Progenitor cell of endocrine pancreas (in vitro differentiated cells): ENCODE data around the gene RNH1. TPM values are rescaled to one million over a fixed set of nuclear protein-coding genes. Genes with fewer than 3 reads are reported as not detected.
A peak's percentile ranks its signal among the peaks of the same experiment; 100 is the strongest.

Experiments
- DNase-seq: peaks from one replicate; pipeline ENCODE4 v3.0.0; 2021; ENCODE audit warnings: low spot score; ENCODE audit not compliant: unreplicated experiment
- H3K27ac Mint-ChIP-seq: 2 replicates; pipeline ENCODE4 v1.8.0; 2021; ENCODE audit warnings: mild to moderate bottlenecking, moderate library complexity, mixed read lengths
- H3K27me3 Mint-ChIP-seq: 2 replicates; pipeline ENCODE4 v1.8.0; 2021; ENCODE audit warnings: mixed read lengths
- H3K36me3 Mint-ChIP-seq: 2 replicates; pipeline ENCODE4 v1.8.0; 2022; ENCODE audit warnings: mixed read lengths; ENCODE audit not compliant: insufficient read depth
- H3K4me1 Mint-ChIP-seq: 2 replicates; pipeline ENCODE4 v1.8.0; 2021; ENCODE audit warnings: low read depth, mixed read lengths
- H3K4me3 Mint-ChIP-seq: 2 replicates; pipeline ENCODE4 v1.8.0; 2021; ENCODE audit warnings: low read depth, mild to moderate bottlenecking, moderate library complexity, mixed read lengths
- H3K9me3 Mint-ChIP-seq: 2 replicates; pipeline ENCODE4 v1.8.0; 2021; ENCODE audit warnings: low read depth, mixed read lengths
- CTCF ChIP-seq: fragments of 200-600 bp; sonication (generic); IDR thresholded peaks from one replicate; pipeline ENCODE4 v1.5.0; 2021; ENCODE audit warnings: antibody characterized with exemption, mild to moderate bottlenecking; ENCODE audit not compliant: unreplicated experiment
- total RNA-seq: library from RNA; stranded (reverse); gene quantifications from 2 replicates; pipeline ENCODE4 v1.2.1, GENCODE V29; 2021

RNH1 gene
- total RNA-seq, 1 donor from 2014 or later, result 49.4 TPM

- H3K4me1 Mint-ChIP-seq, result peaks cover 17% of the 10 kb centered on the region
- no peaks in the 10 kb centered on the region for H3K27me3 Mint-ChIP-seq
- H3K36me3 Mint-ChIP-seq, result peaks cover 2% of the 10 kb centered on the region
- H3K4me3 Mint-ChIP-seq, result no peak overlapping the region
- no peaks in the 10 kb centered on the region for H3K9me3 Mint-ChIP-seq
- H3K27ac Mint-ChIP-seq, result peak overlapping the region; percentile 77
- TF ChIP-seq CTCF, result no peak
- DNase-seq, result no peak
Measured at GRCh38 chr11:468036-468435, 39.0 kb downstream of the RNH1 start.

GRCh38 chr11:465896-466530 is 41.0 kb downstream of the RNH1 start:
- Mint-ChIP-seq H3K4me1 (peaks cover 17% of the 10 kb centered on the region), H3K27me3 (no peaks in the 10 kb centered on the region), H3K4me3 (no peak overlapping the region), H3K9me3 (no peaks in the 10 kb centered on the region), H3K36me3 (peaks cover 2% of the 10 kb centered on the region), H3K27ac (no peak overlapping the region)
- TF ChIP-seq CTCF, result no peak
- no peak for DNase-seq

- TF ChIP-seq CTCF, result no peak
- H3K4me3 Mint-ChIP-seq, result no peak overlapping the region
- H3K36me3 Mint-ChIP-seq, result peaks cover 2% of the 10 kb centered on the region
- DNase-seq, result no peak
- H3K27ac Mint-ChIP-seq, result no peak overlapping the region
- no peaks in the 10 kb centered on the region for H3K27me3 Mint-ChIP-seq
- H3K4me1 Mint-ChIP-seq, result peaks cover 8% of the 10 kb centered on the region
- no peaks in the 10 kb centered on the region for H3K9me3 Mint-ChIP-seq
Measured at GRCh38 chr11:464316-464715, 42.7 kb downstream of the RNH1 start.

- Mint-ChIP-seq H3K36me3 (peaks cover 2% of the 10 kb centered on the region), H3K4me3 (no peak overlapping the region), H3K27me3 (no peaks in the 10 kb centered on the region), H3K4me1 (peaks cover 2% of the 10 kb centered on the region), H3K27ac (no peak overlapping the region), H3K9me3 (no peaks in the 10 kb centered on the region)
- DNase-seq, result no peak
- no peak for TF ChIP-seq CTCF
Measured at GRCh38 chr11:462107-462890, 44.7 kb downstream of the RNH1 start.

GRCh38 chr11:461626-462025 is 45.4 kb downstream of the RNH1 start:
- H3K27ac Mint-ChIP-seq, result no peak overlapping the region
- no peak for TF ChIP-seq CTCF
- no peak overlapping the region for H3K4me3 Mint-ChIP-seq
- H3K36me3 Mint-ChIP-seq, result peaks cover 2% of the 10 kb centered on the region
- DNase-seq, result no peak
- no peaks in the 10 kb centered on the region for H3K9me3 Mint-ChIP-seq
- H3K27me3 Mint-ChIP-seq, result no peaks in the 10 kb centered on the region
- peaks cover 2% of the 10 kb centered on the region for H3K4me1 Mint-ChIP-seq
